Left lung (tissue), 10 donors: Measurements from ENCODE around the gene MBTPS1. TPM values are rescaled to one million over a fixed set of nuclear protein-coding genes. Genes with fewer than 3 reads are reported as not detected.

Source experiments
- ATAC-seq: fragments of 200-7000 bp; cut with Tn5 transposase; one replicate; pipeline ENCODE4 v1.9.1; 2020; ENCODE audit warnings: moderate library complexity
- DNase-seq, 4 donors: peaks; one replicate each; pipeline ENCODE4 v3.0.0-alpha.2; 2013 to 2020
- H3K27ac ChIP-seq, 2 donors: fragments of 200-600 bp; sonication (generic) in 1 of 2; one replicate each; pipeline versions ENCODE4 v1.5.0 to v1.8.0; 2020 to 2021
- H3K27me3 ChIP-seq, 2 donors: fragments of 200-600 bp; sonication (generic) in 1 of 2; one replicate each; pipeline versions ENCODE4 v1.5.0 to v1.8.0; 2020 to 2021
- H3K36me3 ChIP-seq, 2 donors: fragments of 200-600 bp; sonication (generic) in 1 of 2; one replicate each; pipeline versions ENCODE4 v1.5.0 to v1.8.0; 2020 to 2021
- H3K4me1 ChIP-seq, 2 donors: fragments of 200-600 bp; one replicate each; pipeline ENCODE4 v1.8.0; 2021
- H3K4me3 ChIP-seq, 2 donors: fragments of 200-600 bp; sonication (generic) in 1 of 2; one replicate each; pipeline versions ENCODE4 v1.5.0 to v1.8.0; 2020 to 2021; ENCODE audit warnings: mild to moderate bottlenecking in 1 of 2
- H3K9me3 ChIP-seq, 2 donors: fragments of 200-600 bp; sonication (generic) in 1 of 2; one replicate each; pipeline versions ENCODE4 v1.5.0 to v1.8.0; 2020 to 2021
- CTCF ChIP-seq, 2 donors: fragments of 200-600 bp; sonication (generic) in 1 of 2; IDR thresholded peaks; one replicate each; pipeline versions ENCODE4 v1.5.0 to v1.8.0; 2021; ENCODE audit warnings: antibody characterized with exemption in 2 of 2
- intact Hi-C, 2 donors: fragments of 100-400 bp; cut with DNase I; formaldehyde crosslinking; loops; one replicate each; pipeline versions ENCODE4 v1.11.2 to v1.14.2; 2022
- polyA plus RNA-seq, 6 donors: library from polyadenylated mRNA; unstranded; fragments of 120-200 nt; gene quantifications; one replicate each; pipeline ENCODE4 v1.2.1, GENCODE V29; 2013; ENCODE audit not compliant: insufficient read length in 6 of 6
- total RNA-seq, 2 donors: library from RNA; stranded (reverse); fragmentation: NEBNext Ultra II Directional; extraction: Animal tissue kit (Norgen Biotek cat#: 25700); gene quantifications; one replicate each; pipeline ENCODE4 v1.2.1, GENCODE V29; 2021
- donor health status: DM: no; HTN: yes; CAD: no.
- donor health status: DM: no; HTN: no; CAD: no.

The MBTPS1 gene
- total and polyA plus RNA-seq, 8 donors = 86.4 to 121 (median 116) TPM

GRCh38 chr16:84080378-84080777 lies 36.4 kb downstream of the MBTPS1 start:
- ATAC-seq (no peak), DNase-seq (no peak)
- H3K4me3 ChIP-seq = no peak overlapping the region
- H3K27me3 ChIP-seq = no peaks in the 10 kb centered on the region
- H3K4me1 ChIP-seq = peaks cover 0 to 19% of the 10 kb centered on the region in 2 donors
- no peak for TF ChIP-seq CTCF (IDR thresholded peaks at IDR 0.05)
- peaks cover 0 to 74% of the 10 kb centered on the region in 2 donors for H3K36me3 ChIP-seq
- H3K9me3 ChIP-seq = no peaks in the 10 kb centered on the region
- intact Hi-C loops = no loop called here
- H3K27ac ChIP-seq = no peak overlapping the region

GRCh38 chr16:84079664-84080063 lies 37.1 kb downstream of the MBTPS1 start:
- TF ChIP-seq CTCF (IDR thresholded peaks at IDR 0.05) = no peak
- peaks cover 0 to 12% of the 10 kb centered on the region in 2 donors for H3K4me1 ChIP-seq
- intact Hi-C loops = no loop called here
- no peaks in the 10 kb centered on the region for H3K9me3 ChIP-seq
- H3K27ac ChIP-seq = no peak overlapping the region
- H3K4me3 ChIP-seq = no peak overlapping the region
- H3K27me3 ChIP-seq = no peaks in the 10 kb centered on the region
- no peak for ATAC-seq
- no peak for DNase-seq
- H3K36me3 ChIP-seq = peaks cover 0 to 79% of the 10 kb centered on the region in 2 donors

- H3K27me3 ChIP-seq = no peaks in the 10 kb centered on the region
- no peak overlapping the region for H3K27ac ChIP-seq
- peaks cover 0 to 82% of the 10 kb centered on the region in 2 donors for H3K36me3 ChIP-seq
- DNase-seq (no peak), ATAC-seq (no peak)
- no peaks in the 10 kb centered on the region for H3K9me3 ChIP-seq
- intact Hi-C loops = no loop called here
- no peaks in the 10 kb centered on the region for H3K4me1 ChIP-seq
- no peak for TF ChIP-seq CTCF (IDR thresholded peaks at IDR 0.05)
- no peak overlapping the region for H3K4me3 ChIP-seq
These were observed 41.4 kb downstream of the MBTPS1 start for GRCh38 chr16:84075376-84075775.

GRCh38 chr16:84074721-84075120 lies 42.0 kb downstream of the MBTPS1 start:
- H3K36me3 ChIP-seq = peaks cover 0 to 82% of the 10 kb centered on the region in 2 donors
- ATAC-seq = no peak
- intact Hi-C loops = no loop called here
- no peak overlapping the region for H3K4me3 ChIP-seq
- H3K27ac ChIP-seq = no peak overlapping the region
- no peaks in the 10 kb centered on the region for H3K9me3 ChIP-seq
- TF ChIP-seq CTCF (IDR thresholded peaks at IDR 0.05) = no peak
- no peaks in the 10 kb centered on the region for H3K27me3 ChIP-seq
- peaks cover 0 to 4% of the 10 kb centered on the region in 2 donors for H3K4me1 ChIP-seq
- no peak for DNase-seq

GRCh38 chr16:84072014-84072413 lies 44.7 kb downstream of the MBTPS1 start:
- Histone ChIP-seq H3K27me3 (no peaks in the 10 kb centered on the region), H3K4me3 (no peak overlapping the region), H3K9me3 (no peaks in the 10 kb centered on the region), H3K27ac (no peak overlapping the region), H3K36me3 (peaks cover 0 to 95% of the 10 kb centered on the region in 2 donors), H3K4me1 (peaks cover 0 to 14% of the 10 kb centered on the region in 2 donors)
- TF ChIP-seq CTCF (IDR thresholded peaks at IDR 0.05) = no peak
- ATAC-seq (no peak), DNase-seq (no peak)
- intact Hi-C loops = no loop called here
